WTC11 (cell line): ENCODE measurements around the gene AKAP13. TPM values are rescaled to one million over a fixed set of nuclear protein-coding genes. Genes with fewer than 3 reads are reported as not detected.
"Not testable (repeated sequence)": the region's sequence is repeated elsewhere in the genome, so short reads cannot be mapped to it uniquely, and the experiment has no call there.

ENCODE experiments used
- ATAC-seq: fragments of 200-7000 bp; cut with Tn5 transposase; 2 replicates; pipeline ENCODE4 v1.10.0; 2021; ENCODE audit warnings: mild to moderate bottlenecking, moderate library complexity
- CTCF ChIA-PET: fragments of 300-600 bp; sonication (Branson Sonifier 250); formaldehyde crosslinking; loops from one replicate; lab custom pipeline; 2021; ENCODE audit warnings: antibody characterized with exemption; lab: Charles Lee
- POLR2A ChIA-PET: fragments of 350-600 bp; sonication (Branson Sonifier 250); formaldehyde crosslinking; loops from one replicate; lab custom pipeline; 2021; ENCODE audit warnings: antibody characterized with exemption; lab: Charles Lee
- DNase-seq: peaks from one replicate; pipeline ENCODE4 v3.0.0; 2021; ENCODE audit warnings: low spot score
- H3K27ac Mint-ChIP-seq: 2 replicates; pipeline ENCODE4 v1.8.0; 2021; ENCODE audit warnings: mixed read lengths
- H3K27me3 Mint-ChIP-seq: 2 replicates; pipeline ENCODE4 v1.8.0; 2021; ENCODE audit warnings: low read depth, mild to moderate bottlenecking, moderate library complexity, mixed read lengths
- H3K36me3 Mint-ChIP-seq: 2 replicates; pipeline ENCODE4 v1.8.0; 2021; ENCODE audit warnings: mixed read lengths
- H3K4me1 Mint-ChIP-seq: 2 replicates; pipeline ENCODE4 v1.8.0; 2022; ENCODE audit warnings: mixed read lengths
- H3K4me3 Mint-ChIP-seq: 2 replicates; pipeline ENCODE4 v1.8.0; 2021; ENCODE audit warnings: mild to moderate bottlenecking, moderate library complexity, mixed read lengths
- H3K9me3 Mint-ChIP-seq: 2 replicates; pipeline ENCODE4 v1.8.0; 2021; ENCODE audit warnings: mixed read lengths
- ELF4 ChIP-seq: sonication (generic); formaldehyde crosslinking; IDR thresholded peaks from 2 replicates; pipeline ENCODE4 v1.8.1; 2022; ENCODE audit warnings: low read depth, mild to moderate bottlenecking, moderate library complexity, missing genetic modification reagents
- EMX1 ChIP-seq: fragments of 250-450 bp; sonication (Bioruptor Pico); IDR thresholded peaks from 2 replicates; pipeline ENCODE4 v1.8.0; 2021; ENCODE audit warnings: mild to moderate bottlenecking
- ETV6 ChIP-seq: sonication (generic); formaldehyde crosslinking; IDR thresholded peaks from 2 replicates; pipeline ENCODE4 v1.8.1; 2022; ENCODE audit warnings: mild to moderate bottlenecking, missing genetic modification reagents
- FOXJ3 ChIP-seq: sonication (generic); formaldehyde crosslinking; IDR thresholded peaks from 2 replicates; pipeline ENCODE4 v1.9.0; 2021; ENCODE audit warnings: missing genetic modification reagents, mild to moderate bottlenecking, borderline replicate concordance
- GTF2I ChIP-seq: fragments of 250-450 bp; sonication (Bioruptor Pico); conservative IDR thresholded peaks from 2 replicates; pipeline ENCODE4 v1.4.0; 2021; ENCODE audit warnings: mild to moderate bottlenecking
- HMGA2 ChIP-seq: fragments of 250-450 bp; sonication (Bioruptor Pico); IDR thresholded peaks from 2 replicates; pipeline ENCODE4 v1.4.0; 2021; ENCODE audit warnings: mild to moderate bottlenecking, moderate library complexity
- MXD4 ChIP-seq: fragments of 250-450 bp; sonication (Bioruptor Pico); IDR thresholded peaks from 2 replicates; pipeline ENCODE4 v1.8.0; 2021; ENCODE audit warnings: mild to moderate bottlenecking, moderate library complexity, borderline replicate concordance
- MYBL2 ChIP-seq: sonication (generic); formaldehyde crosslinking; IDR thresholded peaks from 2 replicates; pipeline ENCODE4 v1.8.1; 2023; ENCODE audit warnings: mild to moderate bottlenecking, moderate library complexity, missing genetic modification reagents
- NFYB ChIP-seq: sonication (generic); formaldehyde crosslinking; conservative IDR thresholded peaks from 2 replicates; pipeline ENCODE4 v1.8.0; 2022; ENCODE audit warnings: low read depth, missing genetic modification reagents
- NR3C1 ChIP-seq: sonication (generic); formaldehyde crosslinking; conservative IDR thresholded peaks from 2 replicates; pipeline ENCODE4 v1.8.1; 2023; ENCODE audit warnings: low read depth, mild to moderate bottlenecking, missing genetic modification reagents
- RORB ChIP-seq: fragments of 250-450 bp; sonication (Bioruptor Pico); IDR thresholded peaks from 2 replicates; pipeline ENCODE4 v1.9.0; 2021; ENCODE audit warnings: mild to moderate bottlenecking
- SMAD3 ChIP-seq: sonication (generic); formaldehyde crosslinking; IDR thresholded peaks from 2 replicates; pipeline ENCODE4 v1.8.0; 2022; ENCODE audit warnings: missing genetic modification reagents, mild to moderate bottlenecking, borderline replicate concordance
- SMAD4 ChIP-seq: sonication (generic); formaldehyde crosslinking; IDR thresholded peaks from 2 replicates; pipeline ENCODE4 v1.8.0; 2022; ENCODE audit warnings: mild to moderate bottlenecking, missing genetic modification reagents
- SP1 ChIP-seq: sonication (generic); formaldehyde crosslinking; conservative IDR thresholded peaks from 2 replicates; pipeline ENCODE4 v1.8.1; 2022; ENCODE audit warnings: missing genetic modification reagents
- ZNF232 ChIP-seq: sonication (generic); formaldehyde crosslinking; IDR thresholded peaks from 2 replicates; pipeline ENCODE4 v1.8.0; 2022; ENCODE audit warnings: mild to moderate bottlenecking, missing genetic modification reagents
- total RNA-seq: library from RNA; stranded (reverse); gene quantifications from 3 replicates; pipeline ENCODE4 v1.2.3, GENCODE V29; 2021
- TF ChIP-seq, protein P1 (sequence below): sonication (generic); formaldehyde crosslinking; IDR thresholded peaks from 2 replicates; pipeline ENCODE4 v1.8.1; 2023; ENCODE audit warnings: mild to moderate bottlenecking, missing genetic modification reagents, borderline replicate concordance
- TF ChIP-seq, protein P2 (sequence below): sonication (generic); formaldehyde crosslinking; IDR thresholded peaks from 2 replicates; pipeline ENCODE4 v1.8.0; 2022; ENCODE audit warnings: mild to moderate bottlenecking, missing genetic modification reagents
- TF ChIP-seq, protein P3 (sequence below): sonication (generic); formaldehyde crosslinking; IDR thresholded peaks from 2 replicates; pipeline ENCODE4 v1.8.1; 2023; ENCODE audit warnings: mild to moderate bottlenecking, missing genetic modification reagents, moderate library complexity
- TF ChIP-seq, protein P4 (sequence below): sonication (generic); formaldehyde crosslinking; conservative IDR thresholded peaks from 2 replicates; pipeline ENCODE4 v1.8.1; 2023; ENCODE audit warnings: mild to moderate bottlenecking, low read depth, missing genetic modification reagents, moderate library complexity
- TF ChIP-seq, protein P5 (sequence below): sonication (generic); formaldehyde crosslinking; IDR thresholded peaks from 2 replicates; pipeline ENCODE4 v1.8.1; 2023; ENCODE audit warnings: mild to moderate bottlenecking, missing genetic modification reagents

Gene AKAP13
- total RNA-seq, 1 experiment from 2014 or later: 50.3 TPM

DNA sequence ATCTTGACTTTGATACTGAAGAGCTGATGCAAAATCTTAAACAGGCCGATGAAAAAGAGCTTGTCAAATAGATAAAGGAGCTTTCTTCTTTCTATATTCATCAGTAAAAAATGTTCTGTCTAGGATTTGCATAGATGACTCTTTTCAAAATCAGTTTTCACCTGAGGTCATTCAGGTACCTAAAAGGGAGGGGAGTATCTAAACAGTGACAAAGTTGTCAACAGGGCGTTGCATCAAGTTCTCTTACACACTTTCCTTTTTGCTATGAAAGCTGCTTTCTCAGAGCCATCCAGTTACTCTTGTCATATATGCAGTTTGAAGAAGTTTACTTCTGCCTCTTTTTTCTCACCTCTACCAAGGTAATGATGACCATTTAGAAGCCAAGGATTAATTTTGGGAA lies 60.0 kb downstream of the AKAP13 start (continued):
- TF ChIP-seq, protein P1, sequence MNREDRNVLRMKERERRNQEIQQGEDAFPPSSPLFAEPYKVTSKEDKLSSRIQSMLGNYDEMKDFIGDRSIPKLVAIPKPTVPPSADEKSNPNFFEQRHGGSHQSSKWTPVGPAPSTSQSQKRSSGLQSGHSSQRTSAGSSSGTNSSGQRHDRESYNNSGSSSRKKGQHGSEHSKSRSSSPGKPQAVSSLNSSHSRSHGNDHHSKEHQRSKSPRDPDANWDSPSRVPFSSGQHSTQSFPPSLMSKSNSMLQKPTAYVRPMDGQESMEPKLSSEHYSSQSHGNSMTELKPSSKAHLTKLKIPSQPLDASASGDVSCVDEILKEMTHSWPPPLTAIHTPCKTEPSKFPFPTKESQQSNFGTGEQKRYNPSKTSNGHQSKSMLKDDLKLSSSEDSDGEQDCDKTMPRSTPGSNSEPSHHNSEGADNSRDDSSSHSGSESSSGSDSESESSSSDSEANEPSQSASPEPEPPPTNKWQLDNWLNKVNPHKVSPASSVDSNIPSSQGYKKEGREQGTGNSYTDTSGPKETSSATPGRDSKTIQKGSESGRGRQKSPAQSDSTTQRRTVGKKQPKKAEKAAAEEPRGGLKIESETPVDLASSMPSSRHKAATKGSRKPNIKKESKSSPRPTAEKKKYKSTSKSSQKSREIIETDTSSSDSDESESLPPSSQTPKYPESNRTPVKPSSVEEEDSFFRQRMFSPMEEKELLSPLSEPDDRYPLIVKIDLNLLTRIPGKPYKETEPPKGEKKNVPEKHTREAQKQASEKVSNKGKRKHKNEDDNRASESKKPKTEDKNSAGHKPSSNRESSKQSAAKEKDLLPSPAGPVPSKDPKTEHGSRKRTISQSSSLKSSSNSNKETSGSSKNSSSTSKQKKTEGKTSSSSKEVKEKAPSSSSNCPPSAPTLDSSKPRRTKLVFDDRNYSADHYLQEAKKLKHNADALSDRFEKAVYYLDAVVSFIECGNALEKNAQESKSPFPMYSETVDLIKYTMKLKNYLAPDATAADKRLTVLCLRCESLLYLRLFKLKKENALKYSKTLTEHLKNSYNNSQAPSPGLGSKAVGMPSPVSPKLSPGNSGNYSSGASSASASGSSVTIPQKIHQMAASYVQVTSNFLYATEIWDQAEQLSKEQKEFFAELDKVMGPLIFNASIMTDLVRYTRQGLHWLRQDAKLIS (CRISPR knock-in tag): no peak
- TF ChIP-seq NR3C1: no peak
- no peak for TF ChIP-seq SP1 (CRISPR knock-in tag)
- no peak for TF ChIP-seq EMX1 (CRISPR knock-in tag)
- TF ChIP-seq, protein P2, sequence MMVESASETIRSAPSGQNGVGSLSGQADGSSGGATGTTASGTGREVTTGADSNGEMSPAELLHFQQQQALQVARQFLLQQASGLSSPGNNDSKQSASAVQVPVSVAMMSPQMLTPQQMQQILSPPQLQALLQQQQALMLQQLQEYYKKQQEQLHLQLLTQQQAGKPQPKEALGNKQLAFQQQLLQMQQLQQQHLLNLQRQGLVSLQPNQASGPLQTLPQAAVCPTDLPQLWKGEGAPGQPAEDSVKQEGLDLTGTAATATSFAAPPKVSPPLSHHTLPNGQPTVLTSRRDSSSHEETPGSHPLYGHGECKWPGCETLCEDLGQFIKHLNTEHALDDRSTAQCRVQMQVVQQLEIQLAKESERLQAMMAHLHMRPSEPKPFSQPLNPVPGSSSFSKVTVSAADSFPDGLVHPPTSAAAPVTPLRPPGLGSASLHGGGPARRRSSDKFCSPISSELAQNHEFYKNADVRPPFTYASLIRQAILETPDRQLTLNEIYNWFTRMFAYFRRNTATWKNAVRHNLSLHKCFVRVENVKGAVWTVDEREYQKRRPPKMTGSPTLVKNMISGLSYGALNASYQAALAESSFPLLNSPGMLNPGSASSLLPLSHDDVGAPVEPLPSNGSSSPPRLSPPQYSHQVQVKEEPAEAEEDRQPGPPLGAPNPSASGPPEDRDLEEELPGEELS (CRISPR knock-in tag): no peak
- TF ChIP-seq GTF2I (CRISPR knock-in tag): no peak
- no peak for TF ChIP-seq HMGA2 (CRISPR knock-in tag)
- TF ChIP-seq ZNF232 (CRISPR knock-in tag): no peak
- TF ChIP-seq RORB: no peak

DNA sequence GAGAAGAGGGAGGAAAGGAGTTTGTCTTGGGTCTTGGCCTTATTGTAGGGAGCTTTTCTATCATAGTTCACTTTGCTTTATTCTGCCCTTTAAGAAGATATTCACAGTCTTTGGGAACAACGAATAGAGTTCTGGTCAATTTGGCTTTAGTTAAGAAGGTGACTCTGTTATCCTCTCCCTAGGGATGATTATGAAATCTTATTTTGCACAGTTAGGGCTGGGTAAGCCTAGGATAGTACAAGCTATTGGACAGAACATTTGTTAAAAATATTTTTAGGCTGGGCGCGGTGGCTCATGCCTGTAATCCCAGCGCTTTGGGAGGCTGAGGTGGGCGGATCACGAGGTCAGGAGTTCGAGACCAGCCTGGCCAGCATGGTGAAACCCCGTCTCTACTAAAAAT lies 61.5 kb downstream of the AKAP13 start:
- ATAC-seq, H3K27ac Mint-ChIP-seq, H3K27me3 Mint-ChIP-seq, H3K36me3 Mint-ChIP-seq, H3K9me3 Mint-ChIP-seq, DNase-seq, POLR2A ChIA-PET, CTCF ChIA-PET, H3K4me3 Mint-ChIP-seq: not testable (repeated sequence)
- H3K4me1 Mint-ChIP-seq: peaks cover 31% of the 10 kb centered on the region

DNA sequence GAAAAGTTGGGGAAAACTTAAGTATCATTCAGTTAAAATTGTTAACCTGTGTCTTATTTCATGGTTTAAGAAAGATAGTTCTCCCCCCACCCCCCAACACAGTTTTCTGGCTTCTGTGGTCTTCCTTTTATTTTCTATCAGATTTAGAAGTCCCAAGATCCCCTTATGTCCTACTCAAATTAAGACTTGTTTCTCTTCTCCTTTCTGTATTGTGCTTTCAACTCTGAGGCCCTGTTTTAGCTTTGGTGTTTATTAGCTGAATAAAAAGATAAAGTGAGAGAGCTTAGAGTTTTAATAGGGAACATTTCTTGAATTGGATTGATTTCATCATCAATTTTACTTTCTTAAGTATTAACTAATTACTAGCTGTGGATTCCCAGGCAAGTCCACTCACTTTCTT lies 62.6 kb downstream of the AKAP13 start:
- ATAC-seq (no peak), DNase-seq (no peak)
- ChIA-PET POLR2A (interaction anchor here (1.4 kb wide), 1 partner anchor 11 kb away, joined by 3 read pairs; no protein-coding TSS in a partner anchor), CTCF (no interaction called here)
- no peak overlapping the region for H3K27ac Mint-ChIP-seq
- H3K36me3 Mint-ChIP-seq: peaks cover 9% of the 10 kb centered on the region
- no peaks in the 10 kb centered on the region for H3K27me3 Mint-ChIP-seq
- H3K4me3 Mint-ChIP-seq: no peak overlapping the region
- peaks cover 31% of the 10 kb centered on the region for H3K4me1 Mint-ChIP-seq
- H3K9me3 Mint-ChIP-seq: peaks cover 11% of the 10 kb centered on the region
- TF ChIP-seq ELF4 (CRISPR knock-in tag) (no peak), SMAD4 (CRISPR knock-in tag) (no peak), FOXJ3 (CRISPR knock-in tag) (no peak), ETV6 (no peak), SP1 (CRISPR knock-in tag) (no peak), MYBL2 (no peak), NFYB (CRISPR knock-in tag) (no peak), MXD4 (CRISPR knock-in tag) (no peak), SMAD3 (CRISPR knock-in tag) (no peak), NR3C1 (no peak)
- TF ChIP-seq, protein P3, sequence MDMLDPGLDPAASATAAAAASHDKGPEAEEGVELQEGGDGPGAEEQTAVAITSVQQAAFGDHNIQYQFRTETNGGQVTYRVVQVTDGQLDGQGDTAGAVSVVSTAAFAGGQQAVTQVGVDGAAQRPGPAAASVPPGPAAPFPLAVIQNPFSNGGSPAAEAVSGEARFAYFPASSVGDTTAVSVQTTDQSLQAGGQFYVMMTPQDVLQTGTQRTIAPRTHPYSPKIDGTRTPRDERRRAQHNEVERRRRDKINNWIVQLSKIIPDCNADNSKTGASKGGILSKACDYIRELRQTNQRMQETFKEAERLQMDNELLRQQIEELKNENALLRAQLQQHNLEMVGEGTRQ (CRISPR knock-in tag): no peak
- TF ChIP-seq, protein P2 (CRISPR knock-in tag): no peak
- TF ChIP-seq, protein P4, sequence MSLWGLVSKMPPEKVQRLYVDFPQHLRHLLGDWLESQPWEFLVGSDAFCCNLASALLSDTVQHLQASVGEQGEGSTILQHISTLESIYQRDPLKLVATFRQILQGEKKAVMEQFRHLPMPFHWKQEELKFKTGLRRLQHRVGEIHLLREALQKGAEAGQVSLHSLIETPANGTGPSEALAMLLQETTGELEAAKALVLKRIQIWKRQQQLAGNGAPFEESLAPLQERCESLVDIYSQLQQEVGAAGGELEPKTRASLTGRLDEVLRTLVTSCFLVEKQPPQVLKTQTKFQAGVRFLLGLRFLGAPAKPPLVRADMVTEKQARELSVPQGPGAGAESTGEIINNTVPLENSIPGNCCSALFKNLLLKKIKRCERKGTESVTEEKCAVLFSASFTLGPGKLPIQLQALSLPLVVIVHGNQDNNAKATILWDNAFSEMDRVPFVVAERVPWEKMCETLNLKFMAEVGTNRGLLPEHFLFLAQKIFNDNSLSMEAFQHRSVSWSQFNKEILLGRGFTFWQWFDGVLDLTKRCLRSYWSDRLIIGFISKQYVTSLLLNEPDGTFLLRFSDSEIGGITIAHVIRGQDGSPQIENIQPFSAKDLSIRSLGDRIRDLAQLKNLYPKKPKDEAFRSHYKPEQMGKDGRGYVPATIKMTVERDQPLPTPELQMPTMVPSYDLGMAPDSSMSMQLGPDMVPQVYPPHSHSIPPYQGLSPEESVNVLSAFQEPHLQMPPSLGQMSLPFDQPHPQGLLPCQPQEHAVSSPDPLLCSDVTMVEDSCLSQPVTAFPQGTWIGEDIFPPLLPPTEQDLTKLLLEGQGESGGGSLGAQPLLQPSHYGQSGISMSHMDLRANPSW (CRISPR knock-in tag): no peak
- TF ChIP-seq, protein P5, sequence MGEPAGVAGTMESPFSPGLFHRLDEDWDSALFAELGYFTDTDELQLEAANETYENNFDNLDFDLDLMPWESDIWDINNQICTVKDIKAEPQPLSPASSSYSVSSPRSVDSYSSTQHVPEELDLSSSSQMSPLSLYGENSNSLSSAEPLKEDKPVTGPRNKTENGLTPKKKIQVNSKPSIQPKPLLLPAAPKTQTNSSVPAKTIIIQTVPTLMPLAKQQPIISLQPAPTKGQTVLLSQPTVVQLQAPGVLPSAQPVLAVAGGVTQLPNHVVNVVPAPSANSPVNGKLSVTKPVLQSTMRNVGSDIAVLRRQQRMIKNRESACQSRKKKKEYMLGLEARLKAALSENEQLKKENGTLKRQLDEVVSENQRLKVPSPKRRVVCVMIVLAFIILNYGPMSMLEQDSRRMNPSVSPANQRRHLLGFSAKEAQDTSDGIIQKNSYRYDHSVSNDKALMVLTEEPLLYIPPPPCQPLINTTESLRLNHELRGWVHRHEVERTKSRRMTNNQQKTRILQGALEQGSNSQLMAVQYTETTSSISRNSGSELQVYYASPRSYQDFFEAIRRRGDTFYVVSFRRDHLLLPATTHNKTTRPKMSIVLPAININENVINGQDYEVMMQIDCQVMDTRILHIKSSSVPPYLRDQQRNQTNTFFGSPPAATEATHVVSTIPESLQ: no peak
